Activated CD8-positive, alpha-beta memory T cell treated with anti-CD3 and anti-CD28 coated beads, Interleukin-2, amount 10 ng/mL, durations not matched to agents 7 days and 5 days (primary cell): ENCODE measurements around the gene SLFN12L. TPM values are rescaled to one million over a fixed set of nuclear protein-coding genes. Genes with fewer than 3 reads are reported as not detected.
"Not testable (repeated sequence)": the region's sequence is repeated elsewhere in the genome, so short reads cannot be mapped to it uniquely, and the experiment has no call there.

Experiments used
- ATAC-seq: fragments of 150-1000 bp; cut with Tn5 transposase; one replicate; pipeline ENCODE4 v1.10.0; 2021; ENCODE audit warnings: moderate library complexity
- CTCF ChIA-PET: fragments of 350-600 bp; sonication (Branson Sonifier 250); formaldehyde crosslinking; loops from one replicate; lab custom pipeline; 2021; ENCODE audit warnings: antibody characterized with exemption; lab: Charles Lee
- DNase-seq: peaks from one replicate; pipeline ENCODE4 v3.0.0-alpha.2; 2020
- H3K27ac Mint-ChIP-seq: one replicate; pipeline ENCODE4 v1.8.0; 2021; ENCODE audit warnings: mild to moderate bottlenecking, mixed read lengths
- H3K27me3 Mint-ChIP-seq: one replicate; pipeline ENCODE4 v1.8.0; 2021; ENCODE audit warnings: mixed read lengths
- H3K36me3 Mint-ChIP-seq: one replicate; pipeline ENCODE4 v1.8.0; 2021; ENCODE audit warnings: mild to moderate bottlenecking, mixed read lengths
- H3K4me1 Mint-ChIP-seq: one replicate; pipeline ENCODE4 v1.8.0; 2021; ENCODE audit warnings: mixed read lengths
- H3K4me3 Mint-ChIP-seq: one replicate; pipeline ENCODE4 v1.8.0; 2021; ENCODE audit warnings: mild to moderate bottlenecking, moderate library complexity, mixed read lengths
- H3K9me3 Mint-ChIP-seq: one replicate; pipeline ENCODE4 v1.8.0; 2022; ENCODE audit warnings: low read depth, mixed read lengths
- total RNA-seq, 2 experiments: library from RNA; stranded (reverse); gene quantifications; one replicate each; pipeline ENCODE4 v1.2.3, GENCODE V29; 2021

SLFN12L gene
- total RNA-seq, 2 experiments from 2014 or later, result 95.4 to 197 TPM

DNA sequence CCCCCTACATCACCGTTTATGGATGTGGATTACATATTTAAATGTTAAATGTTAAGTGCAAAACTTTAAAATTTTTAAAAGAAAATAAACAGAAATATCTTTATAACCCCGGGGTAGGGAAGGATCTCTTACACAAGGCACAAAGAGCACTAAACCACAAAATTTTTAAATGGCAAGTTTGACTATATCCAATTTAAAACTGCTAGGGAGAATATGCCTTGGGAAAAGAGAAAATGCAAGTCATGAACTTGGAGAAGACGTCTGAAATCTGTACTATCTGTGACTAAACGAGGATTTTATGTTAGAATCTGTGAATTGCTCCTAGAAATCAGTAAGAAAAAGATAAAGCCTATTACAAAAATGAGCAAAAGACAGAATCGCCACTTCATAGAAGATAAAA, 60.2 kb downstream of the SLFN12L start:
- no peaks in the 10 kb centered on the region for H3K27me3 Mint-ChIP-seq
- H3K9me3 Mint-ChIP-seq, result no peaks in the 10 kb centered on the region
- CTCF ChIA-PET, result no interaction called here
- no peak for ATAC-seq
- H3K4me1 Mint-ChIP-seq, result peaks cover 21% of the 10 kb centered on the region
- no peak overlapping the region for H3K4me3 Mint-ChIP-seq
- H3K27ac Mint-ChIP-seq, result no peak overlapping the region
- H3K36me3 Mint-ChIP-seq, result peaks cover 86% of the 10 kb centered on the region
- DNase-seq, result no peak

DNA sequence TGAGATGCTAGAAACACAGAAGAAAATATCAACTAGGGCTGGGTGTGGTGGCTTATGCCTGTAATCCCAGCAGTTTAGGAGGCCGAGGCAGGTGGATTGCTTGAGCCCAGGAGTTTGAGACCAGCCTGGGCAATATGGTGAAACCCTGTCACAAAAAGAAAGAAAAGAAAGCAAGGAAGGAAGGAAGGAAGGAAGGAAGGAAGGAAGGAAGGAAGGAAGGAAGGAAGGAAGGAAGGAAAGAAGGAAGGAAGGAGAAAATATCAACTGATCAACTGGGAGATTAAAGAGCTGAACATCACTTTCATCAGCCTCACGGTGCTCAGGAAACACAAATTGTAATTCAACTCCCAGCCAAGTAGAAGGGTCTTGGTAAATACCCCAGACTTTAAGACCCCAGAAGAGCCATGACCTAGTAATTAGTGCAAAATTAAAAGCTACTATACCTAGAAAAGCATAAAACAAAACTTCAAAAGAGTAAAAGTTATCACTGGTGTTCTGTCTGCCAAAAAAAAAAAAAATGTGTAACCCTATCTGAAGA, 61.1 kb downstream of the SLFN12L start:
- Mint-ChIP-seq H3K27ac (peak overlapping the region; percentile 39), H3K9me3 (no peaks in the 10 kb centered on the region), H3K4me3 (no peak overlapping the region), H3K27me3 (no peaks in the 10 kb centered on the region), H3K4me1 (peaks cover 26% of the 10 kb centered on the region), H3K36me3 (peaks cover 87% of the 10 kb centered on the region)
- CTCF ChIA-PET, result interaction anchor here (0.5 to 1.0 kb wide), 2 partner anchors 288 to 548 kb away, joined by 3 read pairs; no protein-coding TSS in a partner anchor
- no peak for ATAC-seq
- no peak for DNase-seq

DNA sequence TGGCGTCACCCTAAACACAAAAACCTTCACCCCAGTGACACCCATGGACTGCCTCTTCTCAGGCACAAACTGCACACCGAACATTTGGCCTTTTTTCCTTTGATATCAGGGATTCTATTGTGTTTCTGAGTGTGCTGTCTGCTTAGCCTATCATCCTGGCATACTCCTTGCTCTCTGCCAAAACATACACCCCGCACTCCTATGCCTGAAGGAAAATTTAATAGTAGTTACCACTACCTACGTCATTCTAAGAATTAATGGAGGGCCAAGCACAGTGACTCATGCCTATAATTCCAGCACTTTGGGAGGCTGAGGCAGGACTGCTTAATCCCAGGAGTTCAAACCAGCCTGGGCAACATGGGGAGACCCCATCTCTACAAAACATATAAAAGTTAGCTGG, 69.0 kb downstream of the SLFN12L start:
- CTCF ChIA-PET, result interaction anchor here (1.0 kb wide), 1 partner anchor 65 kb away, joined by 4 read pairs; no protein-coding TSS in a partner anchor
- ATAC-seq (no peak), DNase-seq (no peak)
- no peak overlapping the region for H3K4me3 Mint-ChIP-seq
- peak overlapping the region; percentile 59 for H3K27ac Mint-ChIP-seq
- no peaks in the 10 kb centered on the region for H3K9me3 Mint-ChIP-seq
- H3K4me1 Mint-ChIP-seq, result peaks cover 53% of the 10 kb centered on the region
- H3K27me3 Mint-ChIP-seq, result no peaks in the 10 kb centered on the region
- peaks cover 80% of the 10 kb centered on the region for H3K36me3 Mint-ChIP-seq

DNA sequence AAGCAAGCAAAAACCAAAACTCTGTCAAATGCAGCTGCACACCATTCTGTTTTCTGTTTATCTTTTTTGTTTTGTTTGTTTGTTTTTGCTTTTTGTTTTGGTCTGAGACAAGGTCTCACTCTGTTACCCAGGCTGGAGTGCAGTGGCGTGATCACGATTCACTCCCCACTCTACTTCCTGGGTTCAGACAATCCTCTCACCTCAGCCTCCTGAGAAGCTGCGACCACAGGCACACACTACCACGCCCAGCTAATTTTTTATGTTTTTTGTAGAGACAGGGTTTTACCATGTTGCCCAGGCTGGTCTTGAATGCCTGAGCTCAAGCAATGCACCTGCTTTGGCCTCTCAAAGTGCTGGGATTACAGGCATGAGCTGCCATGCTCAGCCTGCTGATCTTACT, 69.7 kb downstream of the SLFN12L start:
- H3K9me3 Mint-ChIP-seq, result no peaks in the 10 kb centered on the region
- CTCF ChIA-PET, result interaction anchor here (1.0 to 1.9 kb wide), 2 partner anchors 66 to 155 kb away, joined by 4 to 8 read pairs; no protein-coding TSS in a partner anchor
- H3K27me3 Mint-ChIP-seq, result no peaks in the 10 kb centered on the region
- H3K36me3 Mint-ChIP-seq, result peaks cover 78% of the 10 kb centered on the region
- H3K4me1 Mint-ChIP-seq, result peaks cover 58% of the 10 kb centered on the region
- ATAC-seq (peak; percentile 87), DNase-seq (peak; percentile 69)
- peak overlapping the region; percentile 59 for H3K27ac Mint-ChIP-seq
- no peak overlapping the region for H3K4me3 Mint-ChIP-seq

DNA sequence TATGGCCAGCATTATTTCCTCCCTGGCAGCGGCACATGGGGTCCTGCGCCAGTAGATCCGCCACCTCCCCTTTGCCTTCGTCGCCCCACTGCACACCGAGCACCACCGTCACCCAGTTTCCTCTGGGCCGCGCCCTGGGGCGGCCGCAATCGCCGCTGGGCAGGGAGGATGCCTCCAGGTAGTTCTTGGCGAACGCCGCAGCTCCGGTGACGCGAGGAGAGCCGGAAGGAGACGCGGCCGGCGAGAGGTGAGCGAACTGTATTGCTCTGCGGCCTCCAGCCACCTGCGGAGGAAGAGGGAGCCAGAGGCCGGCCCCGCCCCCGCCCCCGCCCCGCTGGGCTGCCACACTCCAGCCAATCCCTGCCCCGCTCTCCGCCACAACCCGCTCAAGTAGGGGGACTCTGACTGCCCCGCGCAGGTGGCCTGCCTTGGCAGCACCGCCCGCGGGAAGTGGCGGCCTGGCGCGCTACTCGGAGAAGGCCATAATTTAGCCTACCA, 77.1 kb downstream of the SLFN12L start:
- peaks cover 2% of the 10 kb centered on the region for H3K9me3 Mint-ChIP-seq
- peaks cover 64% of the 10 kb centered on the region for H3K36me3 Mint-ChIP-seq
- H3K4me3 Mint-ChIP-seq, result peak overlapping the region; percentile 59
- peak overlapping the region; percentile 81 for H3K27ac Mint-ChIP-seq
- no peaks in the 10 kb centered on the region for H3K27me3 Mint-ChIP-seq
- H3K4me1 Mint-ChIP-seq, result peaks cover 40% of the 10 kb centered on the region
- peak; percentile 82 for DNase-seq
- CTCF ChIA-PET, result interaction anchor here (1.4 kb wide), 1 partner anchor 29 kb away, joined by 4 read pairs; no protein-coding TSS in a partner anchor
- ATAC-seq, result peak; percentile 88

DNA sequence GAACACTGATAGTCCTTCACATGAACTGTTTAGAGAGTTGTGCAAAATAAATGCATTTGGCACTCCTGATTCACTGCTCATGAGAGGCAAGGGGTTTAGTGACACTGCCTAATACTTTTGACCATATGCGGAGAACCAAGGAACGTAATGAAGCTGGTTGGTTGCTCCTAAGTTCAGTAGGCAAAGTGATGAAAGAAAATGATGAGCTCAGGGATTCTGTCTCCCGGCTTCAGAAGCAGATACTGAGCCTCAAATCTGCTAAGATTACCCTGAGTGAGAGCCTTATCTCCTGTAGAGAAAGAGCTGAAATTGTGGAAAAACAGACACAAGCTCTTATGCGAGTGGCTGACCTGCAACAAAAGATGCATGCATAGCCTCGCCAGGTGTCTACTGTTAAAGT, 83.4 kb downstream of the SLFN12L start:
- ATAC-seq, H3K27me3 Mint-ChIP-seq, CTCF ChIA-PET, H3K4me1 Mint-ChIP-seq, H3K27ac Mint-ChIP-seq, DNase-seq, H3K4me3 Mint-ChIP-seq, H3K9me3 Mint-ChIP-seq: not testable (repeated sequence)
- H3K36me3 Mint-ChIP-seq, result peaks cover 54% of the 10 kb centered on the region

DNA sequence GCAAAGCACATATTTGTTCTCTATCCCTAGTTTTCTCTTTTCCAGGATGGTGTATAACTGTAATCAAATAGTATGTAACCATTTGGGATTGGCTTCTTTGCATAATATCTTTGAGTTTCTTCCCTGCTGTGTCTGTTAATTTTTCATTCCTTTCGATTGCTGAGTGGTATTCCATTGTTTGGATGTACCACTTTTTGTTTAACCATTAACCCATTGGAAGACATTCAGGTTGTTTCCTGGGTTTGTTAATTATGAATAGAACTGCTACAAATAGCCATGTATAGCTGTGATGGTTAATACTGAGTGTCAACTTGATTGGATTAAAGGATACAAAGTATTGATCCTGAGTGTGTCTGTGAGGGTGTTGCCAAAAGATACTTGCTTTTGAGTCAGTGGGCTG, 84.3 kb downstream of the SLFN12L start:
- DNase-seq (no peak), ATAC-seq (no peak)
- Mint-ChIP-seq H3K27ac (no peak overlapping the region), H3K27me3 (no peaks in the 10 kb centered on the region), H3K9me3 (no peaks in the 10 kb centered on the region), H3K36me3 (peaks cover 49% of the 10 kb centered on the region), H3K4me3 (no peak overlapping the region), H3K4me1 (peaks cover 5% of the 10 kb centered on the region)
- CTCF ChIA-PET, result no interaction called here

DNA sequence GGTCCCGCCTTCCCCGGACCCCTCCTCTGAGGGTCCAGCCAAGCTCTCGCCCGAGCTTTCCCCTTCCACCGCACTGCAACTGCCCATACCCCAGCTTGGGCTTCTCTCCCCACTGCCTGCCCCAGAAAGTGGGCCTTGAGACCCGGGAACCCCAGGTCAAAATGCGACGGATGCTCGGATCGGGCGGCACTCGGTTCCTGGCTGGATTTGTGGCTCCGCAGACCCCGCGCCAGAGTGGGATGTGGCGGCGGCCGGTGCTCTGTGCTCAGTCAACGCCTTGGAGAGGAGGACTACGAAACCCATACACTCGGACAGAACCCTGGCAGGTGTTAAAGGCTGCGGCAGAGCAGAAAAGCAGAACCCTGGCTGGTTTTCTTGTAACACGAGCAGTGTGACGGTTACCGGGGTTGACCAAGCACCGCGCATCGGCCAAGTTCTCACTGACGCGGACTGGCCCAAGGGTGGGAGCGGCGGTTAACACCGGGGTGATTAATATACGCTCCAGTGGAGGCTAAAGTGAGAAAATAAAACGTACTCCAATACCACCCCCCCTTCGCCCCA, 88.0 kb downstream of the SLFN12L start:
- peaks cover 16% of the 10 kb centered on the region for H3K4me1 Mint-ChIP-seq
- DNase-seq (no peak), ATAC-seq (no peak)
- no peaks in the 10 kb centered on the region for H3K27me3 Mint-ChIP-seq
- peak overlapping the region; percentile 34 for H3K27ac Mint-ChIP-seq
- CTCF ChIA-PET, result no interaction called here
- no peaks in the 10 kb centered on the region for H3K9me3 Mint-ChIP-seq
- peaks cover 57% of the 10 kb centered on the region for H3K36me3 Mint-ChIP-seq
- H3K4me3 Mint-ChIP-seq, result peak overlapping the region; percentile 10

DNA sequence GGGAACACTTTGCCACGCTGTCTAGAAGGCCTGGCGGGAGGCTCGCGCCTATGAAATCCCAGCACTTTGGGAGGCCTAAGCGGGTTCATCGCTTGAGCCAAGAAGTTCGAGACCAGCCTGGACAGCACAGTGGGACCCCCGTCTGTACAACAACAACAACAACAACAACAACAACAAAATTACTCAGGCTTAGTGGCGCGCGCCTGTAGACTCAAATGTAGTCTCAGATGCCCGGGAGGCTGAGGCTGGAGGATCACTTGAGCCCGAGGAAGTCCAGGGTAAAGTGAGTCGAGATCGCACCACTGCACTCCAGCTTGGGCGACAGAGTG, 88.6 kb downstream of the SLFN12L start:
- CTCF ChIA-PET, result interaction anchor here (0.9 to 1.7 kb wide), 2 partner anchors 15 to 135 kb away, joined by 4 to 5 read pairs; no protein-coding TSS in a partner anchor
- Mint-ChIP-seq H3K4me3 (peak overlapping the region; percentile 68), H3K27me3 (no peaks in the 10 kb centered on the region), H3K36me3 (peaks cover 62% of the 10 kb centered on the region), H3K9me3 (no peaks in the 10 kb centered on the region), H3K27ac (peak overlapping the region; percentile 78), H3K4me1 (peaks cover 16% of the 10 kb centered on the region)
- DNase-seq (no peak), ATAC-seq (no peak)

DNA sequence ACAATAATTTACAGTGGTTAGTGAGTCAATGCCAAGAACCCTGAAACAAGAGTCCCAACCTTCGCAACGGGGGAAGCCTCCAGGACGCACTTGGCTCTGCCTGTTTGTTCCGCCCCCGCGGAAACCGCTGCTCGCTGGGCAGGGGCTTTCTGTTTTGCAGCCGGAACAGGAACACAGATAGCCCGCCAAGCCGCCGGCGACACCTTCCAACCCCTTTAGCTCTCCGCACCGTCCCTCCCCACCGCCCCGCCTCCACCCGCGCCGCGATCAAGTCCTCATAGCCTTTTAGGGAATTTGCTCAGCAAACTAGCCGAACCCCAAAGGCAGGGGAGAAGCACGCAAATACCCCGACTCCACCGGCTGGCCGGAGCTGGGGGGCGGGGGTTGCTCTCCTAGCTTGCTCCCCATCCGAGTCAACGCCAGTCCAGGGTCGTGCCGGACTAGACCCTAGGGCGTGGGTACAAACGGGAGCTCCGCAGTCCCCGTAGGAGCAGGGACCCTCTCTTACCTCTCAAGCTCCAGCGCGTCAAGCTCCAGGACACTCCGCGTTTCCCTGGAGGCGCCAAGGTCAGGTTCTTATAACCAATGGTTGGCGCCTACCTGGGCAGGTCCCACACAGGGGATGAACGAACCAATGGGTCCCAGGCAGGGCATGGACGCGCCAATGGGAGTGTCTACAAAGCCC, 89.1 kb downstream of the SLFN12L start, which contains the start of gene SLFN13:
TSS of gene SLFN13 (minus strand) at position 553 of the 685 bp plus-strand sequence. CDS start 3,086 bp downstream, outside the sequence.
- Mint-ChIP-seq H3K4me1 (peaks cover 16% of the 10 kb centered on the region), H3K27ac (peak within 1 kb of the TSS; percentile 78), H3K9me3 (no peaks in the 10 kb centered on the region), H3K4me3 (peak within 1 kb of the TSS; percentile 68), H3K27me3 (no peaks in the 10 kb centered on the region), H3K36me3 (peaks cover 64% of the 10 kb centered on the region)
- CTCF ChIA-PET, result interaction anchor here (0.9 to 1.7 kb wide), 3 partner anchors 15 to 234 kb away, joined by 3 to 5 read pairs (median 4); no protein-coding TSS in a partner anchor
- peak; percentile 95 for ATAC-seq
- peak; percentile 95 for DNase-seq

DNA sequence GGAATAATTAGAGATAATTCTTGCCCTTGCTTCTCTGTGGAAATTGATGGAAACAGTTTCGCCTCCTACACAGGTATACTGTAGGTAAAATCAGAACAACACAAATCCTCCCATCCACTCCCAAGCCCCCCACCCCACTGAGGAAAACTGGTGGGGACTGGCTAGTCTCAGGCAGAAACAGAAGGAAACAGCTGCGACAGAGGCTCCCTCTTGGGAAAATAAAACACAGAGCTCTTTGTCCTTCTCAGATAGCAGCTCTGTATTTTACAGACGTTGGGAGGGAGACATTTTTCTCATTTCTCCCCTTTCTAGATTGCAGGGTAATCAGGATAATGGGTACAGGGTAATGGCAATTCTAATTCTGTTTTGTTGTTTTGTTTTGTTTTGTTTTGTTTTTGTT, 90.0 kb downstream of the SLFN12L start:
- Mint-ChIP-seq H3K4me3 (peak overlapping the region; percentile 68), H3K27me3 (no peaks in the 10 kb centered on the region), H3K27ac (peak overlapping the region; percentile 78), H3K4me1 (peaks cover 16% of the 10 kb centered on the region), H3K9me3 (no peaks in the 10 kb centered on the region), H3K36me3 (peaks cover 63% of the 10 kb centered on the region)
- ATAC-seq, result no peak
- CTCF ChIA-PET, result interaction anchor here (1.5 to 1.7 kb wide), 2 partner anchors 14 to 233 kb away, joined by 3 to 5 read pairs; no protein-coding TSS in a partner anchor
- no peak for DNase-seq

DNA sequence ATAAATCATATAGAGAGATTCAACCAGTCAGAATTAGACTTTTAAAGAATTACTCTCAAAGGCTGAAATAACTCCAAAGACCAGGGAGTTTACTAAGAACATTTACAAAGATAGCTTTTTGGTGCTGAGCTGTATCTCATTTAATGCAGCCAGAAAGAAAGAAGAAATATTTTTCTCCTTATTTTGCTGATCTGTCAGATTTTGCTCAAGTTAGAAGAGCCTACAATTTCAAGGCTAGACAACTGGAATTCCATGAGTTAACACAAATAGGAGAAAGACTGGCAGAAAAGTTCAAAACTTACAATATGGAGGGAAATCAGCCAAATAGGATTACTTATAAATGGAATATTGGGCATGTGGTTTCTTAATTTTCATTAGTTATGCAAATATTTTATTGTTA, 99.0 kb downstream of the SLFN12L start:
- H3K9me3 Mint-ChIP-seq, result no peaks in the 10 kb centered on the region
- H3K27ac Mint-ChIP-seq, result no peak overlapping the region
- H3K4me1 Mint-ChIP-seq, result peaks cover 13% of the 10 kb centered on the region
- DNase-seq, result no peak
- ATAC-seq, result no peak
- H3K36me3 Mint-ChIP-seq, result peaks cover 37% of the 10 kb centered on the region
- CTCF ChIA-PET, result no interaction called here
- no peaks in the 10 kb centered on the region for H3K27me3 Mint-ChIP-seq
- H3K4me3 Mint-ChIP-seq, result no peak overlapping the region
